Endothelial cell (in vitro differentiated cells): ENCODE results near the gene GLI3. TPM values are rescaled to one million over a fixed set of nuclear protein-coding genes. Genes with fewer than 3 reads are reported as not detected.

Source experiments
- DNase-seq: peaks from one replicate; pipeline ENCODE4 v3.0.0; 2021; ENCODE audit warnings: low spot score
- H3K27ac Mint-ChIP-seq: one replicate; pipeline ENCODE4 v1.8.0; 2021; ENCODE audit warnings: mixed read lengths, inconsistent platforms; ENCODE audit not compliant: unreplicated experiment
- H3K27me3 Mint-ChIP-seq: one replicate; pipeline ENCODE4 v1.8.0; 2021; ENCODE audit warnings: mild to moderate bottlenecking, moderate library complexity, mixed read lengths, inconsistent platforms; ENCODE audit not compliant: unreplicated experiment
- H3K36me3 Mint-ChIP-seq: one replicate; pipeline ENCODE4 v1.8.0; 2021; ENCODE audit warnings: mild to moderate bottlenecking, low read depth, mixed read lengths, inconsistent platforms; ENCODE audit not compliant: unreplicated experiment
- H3K4me1 Mint-ChIP-seq: one replicate; pipeline ENCODE4 v1.8.0; 2021; ENCODE audit warnings: mild to moderate bottlenecking, mixed read lengths, inconsistent platforms; ENCODE audit not compliant: unreplicated experiment
- H3K4me3 Mint-ChIP-seq: one replicate; pipeline ENCODE4 v1.8.0; 2021; ENCODE audit warnings: mild to moderate bottlenecking, mixed read lengths, inconsistent platforms; ENCODE audit not compliant: unreplicated experiment
- H3K9me3 Mint-ChIP-seq: one replicate; pipeline ENCODE4 v1.8.0; 2021; ENCODE audit warnings: mixed read lengths, inconsistent platforms; ENCODE audit not compliant: unreplicated experiment
- total RNA-seq: library from RNA; stranded (reverse); fragmentation: NEBNext Ultra II Directional; extraction: Animal tissue kit (Norgen Biotek cat#: 25700); gene quantifications from one replicate; pipeline ENCODE4 v1.2.1, GENCODE V29; 2021; ENCODE audit not compliant: unreplicated experiment
- TF ChIP-seq, protein P1 (sequence below): fragments of 200-600 bp; sonication (generic); IDR thresholded peaks from one replicate; pipeline ENCODE4 v1.5.0; 2021; ENCODE audit warnings: antibody characterized with exemption; ENCODE audit not compliant: unreplicated experiment

Gene GLI3
- total RNA-seq, 1 donor from 2014 or later, result 24.9 TPM

DNA sequence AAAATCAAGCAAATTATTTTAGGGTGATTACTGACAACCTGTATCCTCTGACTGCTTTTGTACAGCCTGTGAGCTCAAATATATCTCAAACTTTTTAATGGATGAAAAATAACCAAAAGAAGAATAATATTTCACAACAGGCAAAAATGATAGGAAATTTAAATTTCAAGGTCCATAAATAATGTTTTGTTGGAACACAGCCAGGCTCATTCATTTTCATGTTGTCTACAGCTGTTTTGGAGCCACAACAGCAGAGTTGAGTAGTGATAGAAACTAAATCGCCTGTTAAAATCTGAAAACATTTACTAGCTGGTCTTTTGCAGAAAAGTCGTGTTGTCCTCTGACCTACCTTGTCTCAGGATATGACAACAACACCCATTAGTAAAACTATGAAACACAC, 75.9 kb downstream of the GLI3 start:
- H3K27ac Mint-ChIP-seq, result no peak overlapping the region
- no peak for DNase-seq
- TF ChIP-seq, protein P1, sequence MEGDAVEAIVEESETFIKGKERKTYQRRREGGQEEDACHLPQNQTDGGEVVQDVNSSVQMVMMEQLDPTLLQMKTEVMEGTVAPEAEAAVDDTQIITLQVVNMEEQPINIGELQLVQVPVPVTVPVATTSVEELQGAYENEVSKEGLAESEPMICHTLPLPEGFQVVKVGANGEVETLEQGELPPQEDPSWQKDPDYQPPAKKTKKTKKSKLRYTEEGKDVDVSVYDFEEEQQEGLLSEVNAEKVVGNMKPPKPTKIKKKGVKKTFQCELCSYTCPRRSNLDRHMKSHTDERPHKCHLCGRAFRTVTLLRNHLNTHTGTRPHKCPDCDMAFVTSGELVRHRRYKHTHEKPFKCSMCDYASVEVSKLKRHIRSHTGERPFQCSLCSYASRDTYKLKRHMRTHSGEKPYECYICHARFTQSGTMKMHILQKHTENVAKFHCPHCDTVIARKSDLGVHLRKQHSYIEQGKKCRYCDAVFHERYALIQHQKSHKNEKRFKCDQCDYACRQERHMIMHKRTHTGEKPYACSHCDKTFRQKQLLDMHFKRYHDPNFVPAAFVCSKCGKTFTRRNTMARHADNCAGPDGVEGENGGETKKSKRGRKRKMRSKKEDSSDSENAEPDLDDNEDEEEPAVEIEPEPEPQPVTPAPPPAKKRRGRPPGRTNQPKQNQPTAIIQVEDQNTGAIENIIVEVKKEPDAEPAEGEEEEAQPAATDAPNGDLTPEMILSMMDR, result no peak
- H3K9me3 Mint-ChIP-seq, result no peaks in the 10 kb centered on the region
- H3K36me3 Mint-ChIP-seq, result no peaks in the 10 kb centered on the region
- H3K27me3 Mint-ChIP-seq, result no peaks in the 10 kb centered on the region
- H3K4me3 Mint-ChIP-seq, result no peak overlapping the region
- peaks cover 7% of the 10 kb centered on the region for H3K4me1 Mint-ChIP-seq

- TF ChIP-seq, protein P1, result no peak
- H3K4me3 Mint-ChIP-seq, result no peak overlapping the region
- no peaks in the 10 kb centered on the region for H3K9me3 Mint-ChIP-seq
- no peak overlapping the region for H3K27ac Mint-ChIP-seq
- no peaks in the 10 kb centered on the region for H3K27me3 Mint-ChIP-seq
- H3K4me1 Mint-ChIP-seq, result peaks cover 7% of the 10 kb centered on the region
- no peak for DNase-seq
- H3K36me3 Mint-ChIP-seq, result no peaks in the 10 kb centered on the region
Observed at GRCh38 chr7:42159130-42159529, 77.9 kb downstream of the GLI3 start.

- no peak for DNase-seq
- no peak overlapping the region for H3K4me3 Mint-ChIP-seq
- H3K9me3 Mint-ChIP-seq, result no peaks in the 10 kb centered on the region
- H3K27me3 Mint-ChIP-seq, result no peaks in the 10 kb centered on the region
- TF ChIP-seq, protein P1, result no peak
- H3K4me1 Mint-ChIP-seq, result peaks cover 3% of the 10 kb centered on the region
- no peak overlapping the region for H3K27ac Mint-ChIP-seq
- no peaks in the 10 kb centered on the region for H3K36me3 Mint-ChIP-seq
Observed at GRCh38 chr7:42156967-42157721, 79.9 kb downstream of the GLI3 start.

- TF ChIP-seq, protein P1, result no peak
- Mint-ChIP-seq H3K36me3 (no peaks in the 10 kb centered on the region), H3K27ac (no peak overlapping the region), H3K27me3 (no peaks in the 10 kb centered on the region), H3K4me1 (no peaks in the 10 kb centered on the region), H3K4me3 (no peak overlapping the region), H3K9me3 (no peaks in the 10 kb centered on the region)
- no peak for DNase-seq
Observed at GRCh38 chr7:42156291-42156865, 80.6 kb downstream of the GLI3 start.

- Mint-ChIP-seq H3K9me3 (no peaks in the 10 kb centered on the region), H3K4me3 (no peak overlapping the region), H3K4me1 (no peaks in the 10 kb centered on the region), H3K27me3 (no peaks in the 10 kb centered on the region), H3K27ac (no peak overlapping the region), H3K36me3 (no peaks in the 10 kb centered on the region)
- no peak for DNase-seq
- TF ChIP-seq, protein P1, result no peak
Observed at GRCh38 chr7:42155584-42156290, 81.3 kb downstream of the GLI3 start.
